PC-3 (cell line): ENCODE results near the gene MACROD2.

ENCODE experiments used
- CTCF ChIP-seq: fragments of 300-600 bp; sonication (generic); conservative IDR thresholded peaks from 2 replicates; pipeline ENCODE4 v1.5.1; 2017; ENCODE audit warnings: antibody characterized with exemption, low read depth, mild to moderate bottlenecking, low read length
- EZH2 ChIP-seq: fragments of 300-600 bp; sonication (generic); IDR thresholded peaks from one replicate; pipeline ENCODE4 v1.6.1; 2017; ENCODE audit warnings: antibody characterized with exemption, mild to moderate bottlenecking, low read length; ENCODE audit not compliant: unreplicated experiment
- EZH2phosphoT487 ChIP-seq: fragments of 300-600 bp; sonication (generic); IDR thresholded peaks from 2 replicates; pipeline ENCODE4 v1.6.1; 2018; ENCODE audit warnings: mild to moderate bottlenecking, antibody characterized with exemption, low read length, borderline replicate concordance

- TF ChIP-seq CTCF (no peak), EZH2 (no peak), EZH2phosphoT487 (no peak)
Observed at GRCh38 chr20:14921513-14921912, 926.2 kb downstream of the MACROD2 start.
